NCI-H2196 (cell line): ENCODE results near the gene PSMB3.
"Not testable (repeated sequence)": the region's sequence is repeated elsewhere in the genome, so short reads cannot be mapped to it uniquely, and the experiment has no call there.

ENCODE experiments used
- DNase-seq: peaks from one replicate; lab custom pipeline; 2025; ENCODE audit not compliant: unreplicated experiment; lab: John Stamatoyannopoulos, UW

PSMB3 gene

DNA sequence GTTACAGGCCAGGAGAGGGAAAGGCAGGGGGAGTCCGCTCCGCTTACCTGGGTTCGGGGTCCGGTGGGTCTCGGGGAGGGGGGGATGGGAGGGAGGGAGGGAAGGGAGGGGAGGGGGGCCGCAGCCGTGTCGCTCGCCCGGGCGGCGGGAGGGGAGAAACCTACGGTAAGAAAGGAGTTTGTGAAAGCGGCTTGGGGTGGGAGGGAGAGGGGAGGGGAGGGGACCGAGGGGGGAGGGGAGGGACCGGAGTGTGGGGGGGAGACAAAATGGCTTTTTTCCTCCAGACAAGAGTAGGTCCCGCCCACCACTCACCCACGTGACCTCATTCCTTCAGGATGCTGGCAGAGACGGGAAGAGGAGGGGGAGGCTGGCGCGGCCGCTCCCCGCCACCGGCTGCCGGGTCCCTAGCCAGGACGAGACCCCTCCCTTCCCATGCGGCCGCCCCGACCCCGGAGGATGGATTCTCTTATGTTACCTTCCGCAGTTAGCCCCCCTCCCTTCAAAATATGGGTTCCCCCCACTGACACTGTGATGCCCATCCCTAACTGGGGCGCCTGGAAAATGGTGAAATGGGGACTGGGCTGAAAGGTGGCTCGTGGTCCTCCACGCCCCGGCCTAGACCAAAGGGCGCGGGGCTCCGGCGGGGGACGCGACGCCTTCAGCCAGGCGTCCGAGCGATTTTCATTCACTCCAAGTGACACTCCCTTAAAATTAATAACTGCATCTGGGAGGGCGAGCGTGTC, 4.2 kb upstream of the PSMB3 start, which contains the start of gene PCGF2:
Gene PCGF2, minus strand, starts transcription at position 188 of the 743 bp plus-strand sequence. CDS start 7,934 bp downstream, outside the sequence.
- DNase-seq: peak; percentile 50

DNA sequence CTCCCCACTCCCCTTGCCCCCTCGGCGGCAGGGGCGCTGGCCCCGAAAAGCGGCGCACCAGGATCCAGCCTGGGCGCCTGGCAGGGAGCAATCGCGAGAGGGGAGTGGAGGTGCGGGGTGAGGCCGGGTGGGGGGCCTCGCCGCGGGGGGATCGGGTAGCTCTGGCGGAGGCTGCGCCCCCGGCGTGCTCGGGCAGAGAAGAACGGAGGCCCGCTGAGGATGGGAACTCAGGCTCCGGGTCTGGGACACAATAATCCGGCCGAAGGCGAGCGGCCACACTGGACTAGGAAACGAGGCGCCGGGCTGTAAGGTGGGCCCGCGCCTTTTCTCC, 3.7 kb upstream of the PSMB3 start:
- DNase-seq: no peak

DNA sequence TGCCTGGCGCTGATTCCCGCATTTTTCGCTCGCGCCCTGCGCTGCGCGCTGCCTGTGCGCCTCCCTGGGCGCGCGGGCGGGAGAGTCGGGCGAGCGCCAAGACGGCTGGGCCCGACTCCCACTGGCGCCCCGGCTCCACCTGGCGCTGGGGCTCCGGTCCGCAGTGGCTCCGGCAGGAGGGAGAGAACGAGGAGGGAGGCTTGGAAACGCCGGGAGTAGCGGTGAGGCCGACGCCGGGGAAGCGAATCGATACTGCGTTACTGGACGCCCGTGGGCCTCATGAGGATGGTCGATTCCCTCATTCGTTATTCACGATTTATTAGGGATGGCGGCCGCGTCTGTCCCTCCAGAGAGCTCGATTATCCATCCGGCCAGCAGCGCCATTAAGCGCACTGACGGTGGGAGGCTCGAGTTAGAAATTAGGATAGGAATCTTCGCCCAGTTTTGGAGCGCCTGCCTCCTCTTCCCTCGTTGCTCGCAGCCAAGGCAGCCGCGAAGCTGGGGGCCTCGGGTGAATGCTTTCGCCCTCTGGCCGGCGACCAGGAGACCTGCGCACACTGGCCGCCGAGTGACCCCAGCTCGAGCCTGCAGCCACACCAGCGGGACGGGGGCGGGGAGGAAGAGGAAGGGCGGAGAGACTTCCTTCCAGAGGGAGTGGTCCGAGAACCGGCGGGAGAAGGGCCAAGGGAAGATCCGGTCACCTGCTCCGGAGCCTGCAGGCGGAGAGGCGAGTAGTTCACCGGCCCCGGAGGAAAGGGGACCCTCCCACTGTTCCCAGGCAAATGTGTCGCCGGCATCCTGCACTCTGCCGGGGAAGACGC, 3.1 kb upstream of the PSMB3 start:
- peak; percentile 54 for DNase-seq

DNA sequence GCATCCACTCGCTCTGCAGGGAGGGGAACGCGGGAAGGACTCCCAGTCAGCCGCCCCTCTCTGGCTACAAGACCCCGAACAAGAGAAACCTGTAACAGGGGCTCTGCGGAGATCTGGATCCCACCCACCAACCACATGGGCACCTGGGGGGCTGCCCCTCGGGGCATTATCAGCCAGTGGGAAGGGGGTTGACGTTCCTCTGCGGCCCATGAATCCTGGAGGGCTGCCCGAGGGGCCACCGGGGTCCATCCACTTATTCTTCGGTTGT, 2.6 kb upstream of the PSMB3 start:
- DNase-seq: no peak

DNA sequence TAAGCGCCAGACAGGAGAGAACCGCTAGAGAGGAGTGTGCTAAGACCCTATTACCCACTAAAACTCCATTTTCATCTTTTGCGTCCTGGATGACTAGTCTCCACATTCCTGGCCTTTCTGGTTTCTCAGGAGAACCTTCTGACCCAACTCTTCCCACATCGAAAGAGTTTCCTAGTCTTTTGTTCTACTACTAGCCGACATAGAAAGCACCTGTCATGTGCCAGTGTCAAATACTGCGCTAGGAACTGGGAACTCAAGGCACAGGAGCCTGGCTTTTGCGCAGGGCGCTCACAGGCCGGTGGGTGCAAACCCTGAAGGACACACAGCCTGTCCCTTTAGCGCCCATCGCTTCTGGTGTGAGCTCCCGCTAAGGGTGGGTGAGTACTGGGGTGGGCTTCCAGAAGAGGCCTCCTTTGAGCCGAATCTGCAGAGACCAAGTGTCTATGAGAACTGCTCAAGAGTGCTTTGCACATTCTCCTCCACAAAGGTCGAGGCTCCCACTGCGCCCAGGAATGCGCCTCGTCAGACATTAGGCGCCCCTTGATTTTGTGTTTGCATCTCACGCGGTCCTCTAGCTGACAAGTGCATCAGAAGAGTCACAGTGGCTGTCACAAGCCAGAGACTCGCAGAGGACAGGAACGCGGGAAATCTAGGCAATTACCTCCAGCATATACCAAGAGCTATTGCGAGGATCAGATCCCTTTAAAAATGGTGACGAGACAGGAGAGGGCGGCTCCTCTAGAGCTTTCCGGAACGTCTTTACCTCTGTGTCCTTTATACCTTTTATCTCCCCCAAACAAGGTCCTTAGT, 2.0 kb upstream of the PSMB3 start:
- no peak for DNase-seq

DNA sequence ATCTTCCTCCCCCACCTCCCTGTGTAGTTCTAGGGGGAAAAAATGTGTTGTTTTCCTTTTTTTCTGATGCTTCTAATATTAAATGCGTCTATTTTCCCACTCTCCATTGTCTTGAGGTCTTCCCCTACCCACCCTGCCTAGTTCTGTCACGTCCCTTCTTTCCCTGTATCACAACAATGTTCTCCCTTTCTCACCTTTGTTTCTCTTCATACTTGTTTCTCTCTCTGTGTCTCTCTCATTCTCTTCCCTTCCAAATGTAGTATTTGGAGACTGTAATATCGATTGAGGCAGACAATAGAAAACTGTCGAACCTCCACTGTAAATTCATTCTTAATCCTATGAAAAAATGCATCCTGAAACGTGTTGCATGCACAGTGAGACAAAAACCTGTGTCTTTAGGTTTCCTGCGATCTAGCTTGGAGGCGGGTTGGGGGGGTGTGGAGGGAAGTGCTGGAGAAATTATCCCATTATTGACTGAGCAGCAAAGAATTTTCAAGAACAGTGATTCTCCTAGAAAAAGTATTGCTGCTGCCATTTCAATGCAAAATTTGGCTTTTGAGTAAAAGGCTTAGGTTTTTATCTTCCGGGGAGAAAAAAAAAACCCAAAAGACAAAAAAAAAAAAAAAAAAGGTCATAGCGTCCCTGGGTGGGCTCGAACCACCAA, 1.3 kb upstream of the PSMB3 start:
- DNase-seq: no peak

DNA sequence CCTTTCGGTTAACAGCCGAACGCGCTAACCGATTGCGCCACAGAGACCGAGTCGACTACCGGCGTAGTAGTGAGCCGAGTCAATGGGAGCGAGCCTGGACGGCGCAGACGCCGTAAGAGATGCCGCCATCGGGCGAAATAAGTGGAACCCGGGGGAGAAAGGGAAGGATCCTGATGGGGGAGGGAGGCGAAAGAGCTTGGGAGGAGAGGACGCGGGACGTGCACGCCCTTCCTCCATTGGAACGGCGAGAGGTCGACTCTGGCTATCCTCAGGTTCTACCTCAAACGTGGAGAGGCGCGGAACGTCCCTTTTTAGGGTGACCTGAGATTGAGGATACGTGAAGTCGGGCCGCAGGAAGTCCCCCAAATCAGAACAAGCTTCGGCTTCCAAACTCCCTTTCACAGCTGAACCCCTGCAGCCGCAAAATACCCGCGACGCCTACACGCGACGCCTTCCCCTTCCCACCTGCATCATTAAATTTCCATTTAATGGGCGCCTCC, 683 bp upstream of the PSMB3 start:
- DNase-seq: peak; percentile 72

DNA sequence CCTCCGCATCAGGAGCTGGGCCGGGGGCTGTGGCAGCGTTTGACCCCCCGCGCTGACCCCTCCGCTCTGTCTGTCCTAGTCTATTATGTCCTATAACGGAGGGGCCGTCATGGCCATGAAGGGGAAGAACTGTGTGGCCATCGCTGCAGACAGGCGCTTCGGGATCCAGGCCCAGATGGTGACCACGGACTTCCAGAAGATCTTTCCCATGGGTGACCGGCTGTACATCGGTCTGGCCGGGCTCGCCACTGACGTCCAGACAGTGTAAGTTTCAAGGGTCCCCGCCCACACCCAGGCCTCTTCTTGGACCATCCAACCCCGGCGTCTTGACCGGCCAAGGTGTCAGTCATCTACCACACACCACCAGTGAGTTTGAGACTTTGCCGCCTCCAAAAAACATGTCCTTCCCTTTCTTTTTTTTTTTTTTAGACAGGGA, 548 bp downstream of the PSMB3 start:
- DNase-seq: no peak

DNA sequence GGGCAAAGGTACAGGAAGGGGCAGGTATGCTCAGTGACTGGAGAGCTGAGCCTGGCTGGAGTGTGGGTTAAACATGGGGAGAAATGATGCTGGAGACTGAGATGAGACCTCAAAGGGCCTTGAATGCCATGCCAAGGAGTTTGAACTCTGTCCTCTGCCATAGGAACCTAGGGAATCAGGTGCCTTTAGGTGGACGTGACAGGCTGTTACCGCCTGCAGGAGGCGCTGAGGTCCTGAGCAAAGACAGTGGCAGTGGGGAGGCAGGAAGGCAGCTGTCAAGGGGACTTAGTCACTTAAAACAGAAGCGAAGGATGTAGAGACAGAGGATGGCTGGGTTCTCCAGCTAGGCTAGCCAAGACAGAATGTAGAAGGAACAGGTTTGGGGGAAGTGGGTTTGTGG, 9.1 kb downstream of the PSMB3 start:
- DNase-seq: peak; percentile 6

DNA sequence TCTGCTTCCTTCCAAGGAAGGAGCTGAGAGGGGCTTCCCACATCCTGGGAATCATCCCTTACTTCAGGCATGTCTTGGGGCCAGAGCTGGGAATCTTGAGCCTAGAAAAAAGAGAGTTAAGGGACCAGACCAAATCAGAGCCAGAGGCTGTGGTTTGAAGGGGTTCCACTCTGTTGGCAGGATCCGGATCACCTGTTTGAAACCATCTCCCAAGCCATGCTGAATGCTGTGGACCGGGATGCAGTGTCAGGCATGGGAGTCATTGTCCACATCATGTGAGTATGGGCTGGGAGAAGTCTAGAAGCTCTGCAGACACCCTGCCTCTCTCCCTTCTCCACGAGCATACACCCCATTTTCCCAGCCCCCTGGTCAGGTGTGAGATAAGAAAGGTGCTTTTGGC, 9.7 kb downstream of the PSMB3 start:
- no peak for DNase-seq

DNA sequence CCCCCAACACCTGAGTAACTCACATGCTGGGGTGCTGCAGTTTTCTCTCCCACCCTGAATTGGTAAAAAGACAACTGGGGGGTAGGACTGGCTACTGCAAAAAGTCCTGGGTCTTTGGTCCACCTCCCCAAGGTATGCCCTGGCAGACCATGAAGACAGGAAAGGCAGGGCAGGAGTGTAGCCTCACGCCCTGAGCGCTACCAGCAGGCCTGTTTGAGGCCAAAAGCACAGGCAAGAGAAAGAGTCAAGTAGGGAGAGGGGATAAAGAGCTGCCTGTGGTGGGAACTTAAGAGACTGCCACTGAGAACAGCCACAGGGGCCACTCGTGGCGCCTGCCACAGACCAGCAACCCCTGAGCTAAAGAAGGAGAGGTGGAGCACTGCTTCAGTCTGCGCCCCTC, 13.8 kb downstream of the PSMB3 start:
- DNase-seq: no peak

DNA sequence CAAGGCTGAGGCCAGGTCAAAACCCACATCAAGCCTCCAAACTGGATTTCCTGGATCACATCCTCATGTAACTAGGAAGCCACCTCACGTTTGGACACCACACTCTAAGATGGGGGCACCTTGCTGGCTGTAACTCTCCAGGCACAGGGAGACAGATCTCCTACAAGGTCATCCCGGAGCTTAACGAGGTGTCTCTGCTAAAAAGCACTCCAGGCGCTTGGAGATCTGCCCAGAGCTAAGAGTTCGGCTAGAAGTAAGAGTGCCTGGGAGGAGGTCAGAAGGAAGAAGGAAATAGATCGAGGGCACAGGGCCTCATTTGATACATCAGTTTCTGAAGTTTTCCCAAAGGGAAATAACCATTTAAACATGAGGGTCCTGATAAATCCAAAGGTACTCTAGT, 15.9 kb downstream of the PSMB3 start:
- DNase-seq: no peak

DNA sequence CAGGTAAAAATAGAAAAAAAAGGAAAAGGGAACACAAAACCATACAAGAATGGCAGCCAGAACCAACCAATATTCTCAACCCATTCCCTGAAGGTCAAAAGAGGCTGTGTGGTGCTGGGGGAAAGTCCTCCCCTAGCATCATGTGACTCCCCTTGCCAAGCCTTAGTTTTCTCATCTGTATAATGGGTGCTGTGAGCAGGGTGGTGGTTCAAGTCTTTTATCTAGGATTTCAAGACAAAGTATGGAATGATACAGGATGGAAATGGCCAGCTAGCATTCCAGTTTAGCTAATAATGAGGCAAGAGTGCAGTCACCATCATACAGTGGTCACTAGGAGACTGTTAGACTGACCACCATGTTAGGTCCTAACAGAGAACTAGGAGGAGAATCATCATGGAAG, 20.7 kb downstream of the PSMB3 start:
- no peak for DNase-seq

DNA sequence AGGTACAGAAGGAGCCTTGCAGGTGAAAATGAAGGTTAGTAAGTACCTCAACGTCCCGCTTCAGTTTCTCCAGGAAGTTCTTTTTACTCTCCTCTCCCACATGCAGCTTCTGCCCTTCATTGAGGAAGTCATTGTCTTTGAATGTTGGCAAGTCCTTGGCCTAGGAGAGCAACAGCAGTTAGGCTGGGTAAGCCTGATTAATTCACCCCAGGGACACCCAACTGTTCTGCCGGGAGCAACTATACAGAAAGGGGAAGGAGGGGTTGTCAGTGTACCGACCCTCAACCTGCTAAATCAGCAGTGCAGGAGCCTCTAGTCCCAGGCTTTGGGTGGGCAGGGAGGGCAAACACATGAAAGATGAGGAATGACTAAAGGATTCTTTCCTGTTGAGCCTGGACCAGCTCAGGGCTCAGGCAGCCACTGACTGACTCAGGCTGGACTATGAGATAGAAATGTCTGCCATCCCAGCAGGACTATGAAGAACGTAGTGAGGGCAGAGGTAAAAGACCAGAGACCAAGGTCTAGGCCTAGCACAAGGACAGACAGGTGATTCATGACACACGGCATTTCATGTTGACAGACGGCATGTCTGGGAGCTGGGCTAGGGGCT, 25.2 kb downstream of the PSMB3 start:
- no peak for DNase-seq

DNA sequence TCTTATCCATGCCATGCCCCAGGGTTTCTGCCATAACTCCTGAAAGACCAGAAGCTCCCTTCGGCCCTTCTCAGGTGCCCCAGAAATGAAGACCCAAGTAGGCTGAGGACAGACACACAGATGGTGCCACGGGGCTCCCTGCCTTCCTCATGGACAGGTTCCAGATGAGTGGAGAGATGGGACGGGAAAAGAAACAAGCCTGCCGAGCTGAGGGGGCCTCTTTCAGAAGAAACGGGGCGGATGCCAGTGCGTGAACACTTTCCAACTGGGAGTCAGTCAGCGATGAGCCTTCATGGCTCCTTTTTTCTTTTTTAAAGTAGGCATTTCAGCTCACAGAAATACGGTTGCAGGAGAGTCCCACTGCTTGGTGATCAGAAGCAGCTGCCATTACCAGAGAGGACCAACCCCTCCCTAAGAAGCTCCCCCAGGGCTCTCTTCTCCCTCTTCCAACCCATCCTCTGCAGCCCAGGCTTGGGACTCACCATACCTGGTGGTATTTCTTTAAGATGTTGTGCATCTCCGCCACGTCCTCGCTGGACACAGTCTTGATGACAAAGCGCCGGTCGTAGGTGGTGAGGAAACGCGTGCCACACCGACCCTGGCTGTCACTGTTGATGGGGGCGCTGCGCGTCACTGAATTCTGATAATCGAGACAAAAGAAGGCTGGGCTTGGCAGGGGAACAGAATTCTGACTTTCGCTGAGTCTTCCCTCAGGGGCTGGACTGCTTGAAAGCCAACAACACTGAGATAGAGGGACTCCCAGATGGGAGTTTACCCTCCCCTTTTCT, 27.6 kb downstream of the PSMB3 start:
- no peak for DNase-seq

DNA sequence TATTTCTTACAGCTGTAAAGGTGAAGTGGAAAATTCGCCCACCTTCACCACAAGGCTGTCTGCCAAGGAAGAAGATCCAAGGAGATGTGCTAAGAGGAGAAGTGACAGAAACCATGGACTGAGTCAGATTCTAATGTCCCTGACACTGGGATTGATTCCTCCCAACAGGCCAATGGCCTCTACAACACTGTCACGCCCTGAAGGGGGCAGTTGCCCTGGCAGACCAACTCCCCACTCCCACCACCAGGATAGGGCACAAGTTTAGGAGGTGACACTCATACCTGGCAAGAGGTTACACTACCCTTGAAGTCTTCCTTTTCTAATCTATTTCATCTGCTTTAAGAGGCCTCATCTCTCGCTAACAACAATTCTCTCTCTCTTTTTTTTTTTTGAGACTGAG, 30.7 kb downstream of the PSMB3 start:
- DNase-seq: no peak

DNA sequence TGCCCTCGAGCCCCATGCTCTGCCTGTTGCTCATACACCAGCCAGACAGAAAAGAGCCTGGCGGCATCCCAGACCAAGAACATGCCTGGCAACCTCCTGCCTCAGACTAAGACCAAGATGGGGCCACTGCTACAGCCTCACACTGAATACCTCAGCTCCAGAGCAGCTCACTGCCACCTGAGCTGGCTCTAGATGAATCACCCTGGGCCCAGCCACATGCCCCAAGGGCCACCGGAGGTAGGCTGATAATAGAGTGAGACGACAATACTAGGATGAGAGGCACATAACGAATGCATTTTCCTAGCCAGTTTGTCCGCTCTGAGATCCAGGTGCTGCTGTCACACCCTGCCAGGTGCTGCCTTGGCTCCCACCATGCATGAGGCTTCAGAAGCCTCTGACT, 33.8 kb downstream of the PSMB3 start:
- DNase-seq: no peak

DNA sequence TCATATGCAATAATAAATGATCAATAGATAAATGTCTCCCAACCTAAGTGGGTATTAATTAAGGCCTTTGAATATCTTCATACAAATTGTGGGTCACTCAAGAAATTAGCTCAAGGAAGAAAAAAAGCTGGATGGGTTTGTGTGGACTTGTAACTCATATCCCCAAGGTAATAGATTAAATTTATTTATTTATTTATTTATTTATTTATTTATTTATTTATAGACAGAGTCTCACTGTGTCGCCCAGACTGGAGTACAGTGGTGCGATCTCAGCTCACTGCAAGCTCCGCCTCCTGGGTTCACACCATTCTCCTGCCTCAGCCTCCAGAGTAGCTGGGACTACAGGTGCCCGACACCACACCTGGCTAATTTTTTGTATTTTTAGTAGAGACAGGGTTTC, 35.5 kb downstream of the PSMB3 start:
- DNase-seq: not testable (repeated sequence)

DNA sequence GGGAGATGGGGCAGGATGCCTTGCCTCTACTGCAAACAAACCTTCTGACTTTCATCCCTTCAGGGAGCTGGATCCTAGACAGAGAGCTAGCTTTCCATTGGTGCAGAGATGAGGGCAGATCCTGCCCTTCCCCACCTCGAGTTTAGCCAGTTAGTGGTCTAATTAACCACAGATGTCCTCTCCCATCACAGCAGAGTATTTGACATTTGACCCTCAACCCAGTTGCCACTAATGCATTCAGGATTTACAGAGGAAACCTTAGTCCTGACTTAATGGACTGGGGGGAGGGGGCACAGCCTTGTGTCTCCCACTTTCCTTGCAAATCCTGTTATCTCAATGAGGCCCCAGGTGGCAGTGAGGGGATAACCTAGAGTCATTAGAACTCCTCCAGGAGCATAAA, 36.6 kb downstream of the PSMB3 start:
- no peak for DNase-seq

DNA sequence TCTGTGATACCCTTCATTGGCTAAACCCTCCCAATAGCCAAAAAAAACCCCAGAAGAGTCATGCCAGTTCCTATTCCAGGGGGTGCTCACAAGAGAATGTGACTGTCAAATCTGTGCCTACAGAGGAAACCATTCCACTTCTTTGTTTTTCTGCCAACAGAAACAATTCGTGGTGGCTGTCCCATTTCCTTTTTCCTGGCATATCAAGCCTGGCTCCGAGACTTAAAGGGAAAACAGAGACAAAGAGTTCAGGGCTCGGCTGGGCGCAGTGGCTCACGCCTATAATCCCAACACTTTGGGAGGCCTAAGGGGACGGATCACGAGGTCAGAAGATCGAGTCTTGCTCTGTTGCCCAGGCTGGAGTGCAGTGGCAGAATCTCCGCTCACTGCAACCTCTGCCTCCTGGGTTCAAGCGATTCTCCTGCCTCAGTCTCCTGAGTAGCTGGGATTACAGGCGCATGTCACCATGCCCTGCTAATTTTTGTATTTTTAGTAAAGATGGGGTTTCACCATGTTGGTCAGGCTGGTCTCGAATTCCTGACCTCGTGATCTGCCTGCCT, 37.7 kb downstream of the PSMB3 start:
- not testable (repeated sequence) for DNase-seq
